Stimulated activated naive B cell treated with anti-CD40 and anti-IgM and Interleukin-4, amounts not matched to agents 10 μg/mL and 1 μg/mL and 100 μg/mL, for 72 hours (primary cell): ENCODE measurements around the gene TMEM191C.
"Not testable (repeated sequence)": the region's sequence is repeated elsewhere in the genome, so short reads cannot be mapped to it uniquely, and the experiment has no call there.

Experiments
- ATAC-seq, 2 donors: fragments of 150-1000 bp; cut with Tn5 transposase; replicated peaks; 2 replicates each; pipeline ENCODE4 v1.10.0; 2021; ENCODE audit warnings: moderate library complexity in 1 of 2
- DNase-seq: peaks from one replicate; pipeline ENCODE4 v3.0.0; 2021
- H3K27ac Mint-ChIP-seq: one replicate; pipeline ENCODE4 v1.8.0; 2022; ENCODE audit warnings: mild to moderate bottlenecking, mixed read lengths
- H3K27me3 Mint-ChIP-seq, 2 donors: one replicate each; pipeline ENCODE4 v1.8.0; 2022; ENCODE audit warnings: mixed read lengths in 2 of 2
- H3K36me3 Mint-ChIP-seq, 2 donors: one replicate each; pipeline ENCODE4 v1.8.0; 2022; ENCODE audit warnings: mixed read lengths in 2 of 2, mild to moderate bottlenecking in 1 of 2
- H3K4me1 Mint-ChIP-seq, 2 donors: one replicate each; pipeline ENCODE4 v1.8.0; 2022; ENCODE audit warnings: mixed read lengths in 2 of 2, mild to moderate bottlenecking in 1 of 2
- H3K4me3 Mint-ChIP-seq, 2 donors: one replicate each; pipeline ENCODE4 v1.8.0; 2022; ENCODE audit warnings: mild to moderate bottlenecking in 2 of 2, mixed read lengths in 2 of 2, moderate library complexity in 1 of 2
- H3K9me3 Mint-ChIP-seq, 2 donors: one replicate each; pipeline ENCODE4 v1.8.0; 2022; ENCODE audit warnings: mixed read lengths in 2 of 2, mild to moderate bottlenecking in 1 of 2

Gene TMEM191C

DNA sequence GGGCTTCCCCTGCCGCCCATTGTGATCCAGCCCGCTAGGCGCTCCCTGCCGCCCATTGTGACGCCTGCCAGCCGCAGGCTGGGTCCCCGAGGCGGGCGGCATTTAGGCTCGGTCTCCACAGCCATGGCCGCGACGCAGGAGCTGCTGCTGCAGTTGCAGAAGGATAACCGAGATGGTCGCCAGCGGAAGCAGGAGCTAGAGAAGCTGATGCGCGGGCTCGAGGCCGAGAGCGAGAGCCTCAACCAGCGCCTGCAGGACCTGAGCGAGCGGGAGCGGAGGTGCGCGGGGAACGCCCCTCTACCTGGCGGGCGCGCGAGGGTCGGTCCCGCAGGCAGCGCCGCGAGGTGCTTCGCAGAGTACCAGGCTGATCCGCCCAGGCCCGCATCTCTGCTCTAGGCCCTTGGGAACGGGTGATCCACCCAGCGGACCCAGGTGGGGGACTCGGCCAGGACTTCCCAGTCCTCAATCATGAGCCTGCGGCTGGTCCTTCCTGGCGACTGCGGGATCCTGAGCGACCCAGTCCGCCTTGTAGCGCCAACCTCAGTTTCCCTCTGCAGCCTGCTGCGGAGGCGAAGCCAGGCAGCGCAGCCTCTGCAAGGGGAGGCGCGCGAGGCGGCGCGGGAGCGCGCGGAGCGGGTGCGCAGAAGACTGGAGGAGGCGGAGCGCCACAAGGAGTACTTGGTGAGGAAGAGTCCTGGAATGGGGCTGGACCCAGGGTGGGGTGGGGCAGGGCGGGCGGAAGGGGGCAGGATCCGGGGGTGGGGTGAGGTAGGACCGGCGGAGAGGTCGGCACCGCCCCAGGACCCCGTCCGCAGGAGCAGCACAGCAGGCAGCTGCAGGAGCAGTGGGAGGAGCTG lies at the start of gene TMEM191C:
TSS of gene TMEM191C (plus strand) at position 51 of the 857 bp plus-strand sequence. CDS start at position 124, 73 bp downstream.
- not testable (repeated sequence) for H3K9me3 Mint-ChIP-seq, H3K27me3 Mint-ChIP-seq
- ATAC-seq, result peak; percentile 3 to 8

GRCh38 chr22:21417853-21418252 lies 49.3 kb upstream of the TMEM191C start:
- peak overlapping the region; percentile 59 to 68 for H3K4me3 Mint-ChIP-seq
- not testable (repeated sequence) for H3K27me3 Mint-ChIP-seq, H3K27ac Mint-ChIP-seq, DNase-seq, H3K36me3 Mint-ChIP-seq, H3K4me1 Mint-ChIP-seq, H3K9me3 Mint-ChIP-seq
- peak; percentile 26 to 38 for ATAC-seq

More for the DNA sequence above, at the start of gene TMEM191C:
- not testable (repeated sequence) for DNase-seq, H3K4me1 Mint-ChIP-seq, H3K36me3 Mint-ChIP-seq
- peak within 1 kb of the TSS; percentile 96 for H3K27ac Mint-ChIP-seq
- H3K4me3 Mint-ChIP-seq, result peak within 1 kb of the TSS; percentile 85 to 90

DNA sequence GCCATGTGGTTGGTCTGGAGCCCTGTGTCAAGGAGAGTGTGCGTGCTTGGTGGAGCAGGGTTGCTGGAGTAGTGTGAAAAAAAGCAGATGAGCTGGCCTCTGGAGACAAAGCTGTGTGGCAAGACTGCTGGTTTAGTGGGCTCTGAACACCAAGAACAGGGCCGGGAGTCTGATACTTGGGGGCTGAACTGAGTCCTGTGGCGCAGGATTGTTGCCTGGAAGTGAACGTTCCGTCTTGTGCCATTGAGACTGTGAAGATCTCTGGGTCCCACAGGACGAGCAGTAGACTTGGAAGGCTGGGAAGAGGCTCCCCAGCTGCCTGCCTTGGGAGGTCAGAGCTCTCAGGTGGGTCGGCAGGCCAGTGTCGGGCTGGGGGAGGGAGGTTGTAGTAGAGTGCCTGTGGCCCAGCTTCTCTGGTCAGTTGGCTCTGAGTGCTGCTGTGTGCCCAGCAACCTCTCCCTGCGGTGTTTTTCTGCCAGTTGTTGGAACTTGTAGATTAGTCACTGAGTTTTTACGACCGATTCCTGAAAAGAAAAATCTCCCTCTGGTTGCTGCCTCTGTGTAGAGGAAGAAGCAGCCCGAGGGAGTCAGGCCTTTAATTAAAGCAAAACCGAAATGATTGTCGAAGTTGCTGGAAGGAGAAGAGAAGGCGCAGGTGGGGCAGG lies 48.1 kb upstream of the TMEM191C start:
- not testable (repeated sequence) for H3K4me1 Mint-ChIP-seq, H3K27ac Mint-ChIP-seq, ATAC-seq, H3K36me3 Mint-ChIP-seq, H3K9me3 Mint-ChIP-seq, DNase-seq, H3K4me3 Mint-ChIP-seq, H3K27me3 Mint-ChIP-seq

DNA sequence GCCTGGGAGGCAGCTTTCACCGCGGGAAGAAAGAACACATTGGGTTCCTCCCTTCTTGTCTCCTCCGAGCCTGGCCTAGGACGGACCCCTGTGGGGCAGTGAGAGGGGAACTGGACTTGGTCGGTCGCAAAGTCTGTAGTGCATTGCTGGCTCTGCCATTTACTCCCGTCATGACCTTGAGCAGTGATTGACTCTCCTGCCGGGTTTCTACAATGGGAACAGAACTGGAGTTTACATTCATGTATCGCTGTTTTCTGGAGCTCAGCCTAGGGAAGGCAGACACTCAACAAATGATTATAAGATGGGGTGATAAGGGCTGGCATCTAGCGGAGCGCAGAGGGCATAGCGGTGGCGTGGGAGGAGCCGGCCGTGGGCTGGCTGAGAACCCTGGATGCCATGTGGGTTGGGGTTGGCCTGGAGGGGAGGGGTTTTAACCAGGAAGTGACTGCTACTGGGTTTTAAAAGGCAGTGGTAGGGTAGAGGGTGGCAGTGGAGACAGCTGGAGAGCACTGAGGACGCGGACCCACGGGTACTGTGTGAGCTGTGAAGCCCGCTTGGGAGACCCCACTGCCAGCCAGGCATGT lies 46.9 kb upstream of the TMEM191C start:
- not testable (repeated sequence) for H3K4me3 Mint-ChIP-seq, H3K27me3 Mint-ChIP-seq, H3K36me3 Mint-ChIP-seq, H3K9me3 Mint-ChIP-seq, H3K4me1 Mint-ChIP-seq, H3K27ac Mint-ChIP-seq, DNase-seq
- peak; percentile 67 to 74 for ATAC-seq

GRCh38 chr22:21424084-21424709 lies 43.0 kb upstream of the TMEM191C start:
- not testable (repeated sequence) for H3K9me3 Mint-ChIP-seq, H3K4me3 Mint-ChIP-seq, DNase-seq, H3K27ac Mint-ChIP-seq, H3K4me1 Mint-ChIP-seq, H3K36me3 Mint-ChIP-seq, ATAC-seq, H3K27me3 Mint-ChIP-seq

DNA sequence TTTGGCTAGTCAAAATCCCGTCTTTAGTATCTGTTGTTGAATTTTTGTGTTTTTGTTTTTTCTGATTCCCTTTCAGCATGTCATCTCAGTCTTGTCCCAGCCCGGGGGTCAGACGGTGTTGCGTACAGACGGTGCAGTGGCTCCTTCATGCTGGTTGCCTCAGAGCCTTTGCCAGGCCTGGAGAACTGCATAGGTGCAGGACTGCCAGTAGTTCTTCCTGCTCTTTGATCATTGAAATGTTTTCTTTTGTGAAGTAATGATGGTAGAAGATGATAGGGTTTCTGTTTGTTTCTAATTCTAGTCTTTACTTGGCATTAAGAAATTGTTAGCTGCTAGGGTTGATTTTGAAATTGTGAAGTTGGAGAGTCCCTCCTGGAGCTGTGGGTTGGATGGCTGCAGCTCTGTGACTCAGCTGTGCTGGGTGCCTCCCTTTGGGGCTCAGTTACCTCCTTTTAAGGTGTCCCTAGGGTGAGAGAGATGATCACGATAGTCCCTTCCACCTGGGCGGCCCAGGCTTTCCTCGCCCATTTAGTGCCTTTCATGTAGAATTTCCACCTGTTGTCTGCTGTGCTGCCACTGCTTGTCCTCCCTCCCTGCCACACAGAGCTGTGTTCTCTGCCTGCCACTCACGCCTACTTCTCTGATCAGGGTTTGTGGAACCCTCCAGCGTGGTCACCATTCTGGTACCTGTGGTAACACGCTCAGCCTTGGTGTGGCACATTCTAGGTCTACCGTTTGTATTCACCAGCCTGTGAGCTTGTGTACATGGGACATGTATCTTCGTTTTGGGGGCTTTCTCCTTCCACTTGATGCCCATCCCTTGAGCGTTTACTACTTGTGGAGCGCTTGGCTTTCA lies 32.6 kb upstream of the TMEM191C start:
- not testable (repeated sequence) for H3K4me1 Mint-ChIP-seq, H3K36me3 Mint-ChIP-seq, DNase-seq, H3K9me3 Mint-ChIP-seq, H3K27me3 Mint-ChIP-seq, H3K4me3 Mint-ChIP-seq, H3K27ac Mint-ChIP-seq
- peak; percentile 65 to 69 for ATAC-seq

DNA sequence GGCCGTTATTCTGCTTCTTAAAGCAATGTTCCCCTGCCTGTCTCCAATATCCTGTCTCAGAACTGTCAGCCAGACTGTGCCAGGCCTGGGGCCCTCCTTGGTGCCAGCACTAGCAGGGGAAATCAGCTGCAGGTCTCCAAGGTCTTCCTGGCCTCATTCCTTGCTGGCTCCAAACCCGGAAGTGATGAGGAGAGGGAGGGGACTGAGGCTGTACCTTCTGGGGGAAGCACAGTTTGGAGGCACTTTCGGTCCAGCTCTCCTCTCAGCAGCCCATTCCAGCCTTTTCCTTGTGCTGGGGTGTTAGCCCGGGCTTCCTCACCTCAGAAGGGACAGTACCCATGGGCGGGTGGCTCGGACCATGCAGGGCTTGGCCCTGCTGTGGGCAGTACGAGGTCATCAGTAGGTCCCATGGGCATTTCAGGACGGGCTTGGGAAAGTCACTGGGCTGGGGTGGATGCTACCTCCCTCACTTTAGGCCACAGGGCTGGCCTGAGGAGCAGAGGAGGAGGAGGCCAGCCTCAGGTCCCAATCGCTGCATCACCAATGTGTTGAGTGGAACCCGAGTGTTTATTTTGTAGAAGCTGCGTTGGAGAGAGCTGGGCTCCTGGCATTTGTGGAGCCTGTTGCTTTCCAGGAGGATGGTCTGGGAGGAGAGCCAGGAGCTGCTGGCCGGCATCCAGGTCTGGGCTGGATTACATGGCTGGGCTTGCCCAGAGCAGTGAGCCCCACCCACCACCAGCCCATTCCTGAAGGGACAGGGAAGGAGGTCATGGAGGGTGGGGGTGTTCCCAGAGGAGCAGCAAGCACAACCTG lies 31.0 kb upstream of the TMEM191C start:
- H3K27me3 Mint-ChIP-seq, H3K36me3 Mint-ChIP-seq, DNase-seq, H3K4me1 Mint-ChIP-seq, ATAC-seq, H3K27ac Mint-ChIP-seq, H3K4me3 Mint-ChIP-seq, H3K9me3 Mint-ChIP-seq: not testable (repeated sequence)

DNA sequence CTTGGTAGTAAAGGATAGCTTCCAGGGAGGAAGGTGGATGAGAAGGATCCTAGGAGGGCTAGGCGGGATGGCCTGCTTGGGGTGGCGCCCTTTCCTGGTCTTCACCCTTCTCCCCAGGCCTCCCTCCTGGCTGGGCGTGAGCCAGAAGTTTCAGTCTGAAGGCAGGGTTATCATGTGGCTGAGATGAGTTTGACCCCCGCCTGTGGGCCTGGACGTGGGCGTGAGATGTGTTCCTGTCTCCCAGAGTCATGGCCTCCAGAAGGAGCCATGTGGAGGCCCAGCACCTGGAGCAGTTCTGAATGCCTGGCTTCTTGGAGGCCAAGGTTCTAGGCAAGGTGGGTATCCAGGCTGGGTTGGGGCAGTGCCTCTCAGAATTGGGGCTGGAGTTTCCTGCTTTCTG lies 29.2 kb upstream of the TMEM191C start:
- not testable (repeated sequence) for ATAC-seq, H3K4me1 Mint-ChIP-seq, H3K36me3 Mint-ChIP-seq, H3K27ac Mint-ChIP-seq, H3K4me3 Mint-ChIP-seq, H3K9me3 Mint-ChIP-seq, H3K27me3 Mint-ChIP-seq, DNase-seq

- H3K27me3 Mint-ChIP-seq, result not testable (repeated sequence)
These were observed 27.1 kb upstream of the TMEM191C start for GRCh38 chr22:21440018-21440636.

GRCh38 chr22:21440676-21441075 lies 26.5 kb upstream of the TMEM191C start:
- H3K9me3 Mint-ChIP-seq, H3K27me3 Mint-ChIP-seq, DNase-seq, H3K4me3 Mint-ChIP-seq, H3K27ac Mint-ChIP-seq, H3K36me3 Mint-ChIP-seq, H3K4me1 Mint-ChIP-seq: not testable (repeated sequence)
- ATAC-seq, result peak; percentile 19 to 33

More at GRCh38 chr22:21440018-21440636, 27.1 kb upstream of the TMEM191C start:
- H3K4me1 Mint-ChIP-seq, H3K9me3 Mint-ChIP-seq, H3K36me3 Mint-ChIP-seq, H3K4me3 Mint-ChIP-seq, DNase-seq, H3K27ac Mint-ChIP-seq: not testable (repeated sequence)
- ATAC-seq, result peak in 1 of 2 donors; percentile 34

- not testable (repeated sequence) for H3K4me1 Mint-ChIP-seq, H3K4me3 Mint-ChIP-seq, H3K9me3 Mint-ChIP-seq, ATAC-seq, H3K27ac Mint-ChIP-seq, DNase-seq, H3K27me3 Mint-ChIP-seq
- peaks cover 6 to 14% of the 10 kb centered on the region in 2 donors for H3K36me3 Mint-ChIP-seq
These were observed 26.0 kb upstream of the TMEM191C start for GRCh38 chr22:21441170-21441569.

GRCh38 chr22:21442123-21442522 lies 25.1 kb upstream of the TMEM191C start:
- H3K27ac Mint-ChIP-seq, H3K27me3 Mint-ChIP-seq, H3K4me3 Mint-ChIP-seq, H3K4me1 Mint-ChIP-seq, DNase-seq, H3K9me3 Mint-ChIP-seq: not testable (repeated sequence)
- H3K36me3 Mint-ChIP-seq, result peaks cover 11 to 20% of the 10 kb centered on the region in 2 donors
- peak; percentile 39 to 58 for ATAC-seq

GRCh38 chr22:21442646-21443045 lies 24.5 kb upstream of the TMEM191C start:
- H3K4me1 Mint-ChIP-seq, DNase-seq, H3K9me3 Mint-ChIP-seq, H3K27ac Mint-ChIP-seq, H3K4me3 Mint-ChIP-seq, ATAC-seq, H3K27me3 Mint-ChIP-seq: not testable (repeated sequence)
- H3K36me3 Mint-ChIP-seq, result peaks cover 13 to 21% of the 10 kb centered on the region in 2 donors
